ENCODE results near the gene BRD3OS.
A peak's percentile ranks its signal among the peaks of the same experiment; 100 is the strongest.

Gene BRD3OS

DNA sequence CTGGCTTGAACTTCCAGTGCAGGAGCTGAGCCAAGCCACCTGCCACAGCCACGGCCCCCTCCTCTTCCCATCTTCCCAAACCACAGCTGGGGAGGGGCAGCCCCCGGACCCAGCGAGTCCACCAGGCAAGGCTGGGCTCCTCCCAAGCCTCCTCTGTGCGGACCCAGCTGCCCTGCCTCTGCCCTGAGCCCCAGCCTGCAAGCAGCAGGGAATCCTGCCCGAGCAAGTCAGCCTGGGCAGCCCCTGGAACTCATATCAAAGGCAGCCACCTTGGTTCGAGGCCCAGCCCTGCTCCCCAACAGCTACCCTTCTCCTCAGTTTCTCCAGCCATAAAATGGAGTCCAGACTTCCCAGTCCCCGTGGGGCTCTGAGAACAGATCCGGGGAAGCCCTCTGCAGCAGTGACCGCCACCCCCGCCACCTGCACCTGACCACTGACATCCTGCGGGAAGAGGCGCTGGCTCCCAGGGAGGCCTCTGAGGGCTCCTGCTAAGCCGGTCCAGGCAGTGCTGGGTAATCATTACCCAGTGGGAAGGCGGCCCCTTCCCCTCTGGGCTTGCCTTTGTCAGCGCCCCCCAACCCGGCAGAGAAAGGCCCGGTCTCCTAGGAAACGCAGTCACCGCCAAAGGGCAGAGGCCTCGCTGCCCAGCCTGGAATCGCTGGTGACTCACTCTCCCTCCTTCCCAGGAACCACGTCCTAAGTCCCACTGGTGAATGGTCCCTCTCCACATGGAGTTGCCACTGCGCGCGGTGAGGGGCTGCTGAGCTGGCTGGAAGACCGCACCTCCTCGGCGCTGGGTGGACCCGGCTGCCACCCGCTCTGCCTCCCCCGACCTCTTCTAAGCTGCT, 34.7 kb upstream of the BRD3OS start:
- peak overlapping the region; percentile 79 for H3K4me3 ChIP-seq (ENCODE audit: low read depth, low read length)
- TF ChIP-seq, protein P1, sequence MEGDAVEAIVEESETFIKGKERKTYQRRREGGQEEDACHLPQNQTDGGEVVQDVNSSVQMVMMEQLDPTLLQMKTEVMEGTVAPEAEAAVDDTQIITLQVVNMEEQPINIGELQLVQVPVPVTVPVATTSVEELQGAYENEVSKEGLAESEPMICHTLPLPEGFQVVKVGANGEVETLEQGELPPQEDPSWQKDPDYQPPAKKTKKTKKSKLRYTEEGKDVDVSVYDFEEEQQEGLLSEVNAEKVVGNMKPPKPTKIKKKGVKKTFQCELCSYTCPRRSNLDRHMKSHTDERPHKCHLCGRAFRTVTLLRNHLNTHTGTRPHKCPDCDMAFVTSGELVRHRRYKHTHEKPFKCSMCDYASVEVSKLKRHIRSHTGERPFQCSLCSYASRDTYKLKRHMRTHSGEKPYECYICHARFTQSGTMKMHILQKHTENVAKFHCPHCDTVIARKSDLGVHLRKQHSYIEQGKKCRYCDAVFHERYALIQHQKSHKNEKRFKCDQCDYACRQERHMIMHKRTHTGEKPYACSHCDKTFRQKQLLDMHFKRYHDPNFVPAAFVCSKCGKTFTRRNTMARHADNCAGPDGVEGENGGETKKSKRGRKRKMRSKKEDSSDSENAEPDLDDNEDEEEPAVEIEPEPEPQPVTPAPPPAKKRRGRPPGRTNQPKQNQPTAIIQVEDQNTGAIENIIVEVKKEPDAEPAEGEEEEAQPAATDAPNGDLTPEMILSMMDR (IDR thresholded peaks at IDR 0.05; ENCODE audit: low read depth, low read length): no peak

DNA sequence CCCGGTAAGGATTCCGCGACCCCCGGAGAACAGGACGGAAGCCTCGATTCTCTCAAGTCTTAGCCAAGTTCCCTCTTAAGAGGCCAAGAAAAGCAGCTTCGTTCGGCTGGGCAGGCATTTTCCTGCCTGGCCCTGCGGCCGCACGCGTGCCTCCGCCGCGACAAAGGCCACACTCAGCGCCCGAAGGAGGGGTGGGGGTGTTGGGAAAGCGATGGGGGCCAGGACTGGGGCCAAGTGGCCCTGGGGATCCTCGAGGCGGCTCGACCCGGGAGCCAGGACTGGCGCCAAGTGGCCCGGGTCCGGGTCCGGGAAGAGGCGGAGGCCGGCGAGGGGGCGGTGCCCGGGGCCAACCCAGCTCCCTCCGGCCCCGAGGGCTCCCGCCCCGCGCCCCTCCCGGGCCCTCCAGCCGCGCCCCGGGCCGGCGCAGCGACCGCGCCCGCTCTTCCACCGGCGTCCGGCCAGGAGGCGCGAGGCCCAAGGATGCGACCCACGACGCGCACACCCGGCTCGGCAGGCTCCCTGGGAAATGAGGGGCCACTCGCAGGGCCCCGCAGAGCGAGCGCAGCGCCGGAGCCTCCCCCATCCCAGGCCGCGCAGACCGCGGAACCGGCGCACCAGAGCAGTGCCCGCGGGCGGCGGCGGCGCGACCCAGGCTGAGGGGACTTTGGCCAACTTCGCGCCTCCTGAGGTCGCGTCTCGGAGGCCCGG, 33.9 kb upstream of the BRD3OS start:
- TF ChIP-seq, protein P1 (IDR thresholded peaks at IDR 0.05; ENCODE audit: low read depth, low read length): no peak
- H3K4me3 ChIP-seq (ENCODE audit: low read depth, low read length): peak overlapping the region; percentile 79

DNA sequence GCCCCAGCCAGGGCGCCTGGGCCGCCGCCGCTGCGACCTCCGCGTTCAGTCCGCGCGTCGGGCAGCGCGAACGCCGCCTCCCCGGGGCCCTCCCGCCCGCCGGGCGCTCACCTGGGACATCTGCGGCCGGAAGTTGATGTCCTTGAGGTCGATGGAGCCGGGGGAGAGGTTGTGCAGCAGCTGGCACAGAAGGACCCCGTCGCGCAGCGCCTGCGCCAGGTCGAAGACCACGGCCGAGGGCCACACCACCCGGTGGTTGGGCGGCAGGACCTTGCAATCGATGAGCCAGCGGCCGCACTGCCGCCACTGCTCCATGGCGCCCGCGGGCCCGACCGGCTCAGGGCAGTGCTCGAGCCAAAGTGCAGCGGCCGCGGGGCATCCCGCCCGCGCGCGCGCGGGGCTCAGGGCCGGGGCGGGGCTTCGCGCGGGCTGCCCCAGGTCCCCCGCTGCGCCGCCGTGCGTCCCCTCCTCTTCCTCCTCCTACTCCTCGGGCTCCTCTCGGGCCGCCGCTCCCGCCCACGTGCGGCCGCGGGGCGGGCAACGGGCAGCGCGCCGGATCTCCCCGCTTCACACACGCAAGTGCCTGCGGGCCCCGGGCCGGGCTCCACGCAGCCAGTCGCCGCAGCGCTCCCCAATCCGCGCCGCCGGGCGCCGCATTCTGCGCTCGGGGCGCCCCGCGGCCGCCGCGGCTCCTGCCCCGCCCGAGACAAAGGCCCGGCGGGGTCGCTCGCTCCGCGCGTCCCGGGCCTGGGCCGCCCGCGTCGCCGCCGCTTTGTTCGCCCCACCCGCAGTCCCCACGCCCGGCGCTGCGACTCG, 33.1 kb upstream of the BRD3OS start, which contains the start of gene VAV2:
TSS of gene VAV2 (minus strand) at position 361 of the 816 bp plus-strand sequence. CDS start at position 315, 46 bp downstream.
- peak within 1 kb of the TSS; percentile 79 for H3K4me3 ChIP-seq (ENCODE audit: low read depth, low read length)
- TF ChIP-seq, protein P1 (IDR thresholded peaks at IDR 0.05; ENCODE audit: low read depth, low read length): no peak

DNA sequence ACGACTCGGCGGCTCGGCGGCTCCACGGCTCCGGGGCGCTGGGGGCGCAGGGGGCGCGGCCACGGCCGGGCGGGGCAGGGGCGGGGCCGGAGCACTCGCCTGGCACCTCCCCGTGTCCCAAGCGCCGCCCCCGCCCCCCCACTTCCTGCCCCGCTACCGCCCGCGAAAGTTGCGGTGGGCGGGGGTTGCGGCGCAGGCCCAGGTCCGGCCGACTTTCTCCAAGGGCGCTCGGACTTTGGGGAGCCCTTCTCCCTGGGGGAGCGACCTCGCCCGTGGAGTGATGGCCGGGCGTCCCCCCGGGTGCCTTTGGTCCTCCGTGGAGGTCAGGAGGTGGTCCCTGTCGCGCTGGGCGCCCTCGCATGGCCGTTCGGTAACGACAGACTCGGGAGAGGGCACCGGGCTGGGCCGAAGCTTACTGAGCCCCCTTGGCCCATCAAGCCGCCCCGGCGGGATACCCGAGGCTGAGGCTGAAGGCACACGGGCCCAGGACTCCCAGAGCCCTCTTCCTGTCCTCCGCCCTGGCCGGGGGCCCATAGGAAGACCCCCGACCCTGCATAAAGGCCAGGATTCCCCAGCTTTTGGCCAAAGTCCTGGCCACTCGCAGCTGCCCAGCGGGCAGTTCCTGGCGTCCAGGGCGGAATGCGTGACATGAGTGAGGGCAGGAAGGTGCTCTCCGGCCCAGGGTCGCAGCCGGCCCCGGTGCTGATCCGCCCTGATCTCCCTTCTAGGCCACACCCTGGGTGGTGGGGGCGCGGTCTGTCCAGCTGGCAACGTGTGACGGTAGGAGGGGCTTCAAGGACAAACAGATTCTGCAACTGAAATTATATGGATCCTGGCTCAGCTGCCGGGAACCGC, 32.3 kb upstream of the BRD3OS start:
- TF ChIP-seq, protein P1 (IDR thresholded peaks at IDR 0.05; ENCODE audit: low read depth, low read length): no peak
- peak overlapping the region; percentile 79 for H3K4me3 ChIP-seq (ENCODE audit: low read depth, low read length)

DNA sequence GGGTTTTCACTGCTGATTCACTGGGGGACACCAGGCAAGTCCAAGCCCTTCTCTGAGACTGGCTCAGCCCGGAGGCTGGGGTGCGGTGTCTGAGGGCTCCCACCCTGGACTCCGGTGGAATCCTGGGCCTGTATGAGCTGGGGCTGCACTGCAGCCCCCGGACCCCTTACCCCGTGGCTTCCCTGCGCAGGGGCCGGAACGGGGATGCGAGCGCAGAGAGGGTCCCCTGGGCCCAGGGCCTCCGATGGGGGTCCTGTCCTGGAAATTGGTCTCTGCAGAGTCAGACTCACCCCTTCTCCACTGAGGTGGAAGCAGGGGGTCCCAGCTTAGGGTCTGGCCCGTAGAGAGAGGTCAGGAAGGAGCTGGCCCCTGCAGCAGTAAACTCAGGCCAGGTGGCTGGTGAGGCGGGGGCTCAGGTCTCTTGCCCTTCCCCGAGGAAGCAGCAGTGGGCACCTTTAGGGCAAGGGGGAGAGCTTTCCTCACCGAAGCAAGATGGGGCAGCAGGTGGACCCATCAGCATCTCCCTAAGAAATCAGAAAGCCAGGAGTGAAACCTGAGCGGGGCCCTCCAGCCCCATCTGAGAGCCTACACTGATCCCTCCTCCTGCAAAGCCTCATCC, 31.5 kb upstream of the BRD3OS start:
- H3K4me3 ChIP-seq (ENCODE audit: low read depth, low read length): peak overlapping the region; percentile 79
- TF ChIP-seq, protein P1 (IDR thresholded peaks at IDR 0.05; ENCODE audit: low read depth, low read length): no peak

DNA sequence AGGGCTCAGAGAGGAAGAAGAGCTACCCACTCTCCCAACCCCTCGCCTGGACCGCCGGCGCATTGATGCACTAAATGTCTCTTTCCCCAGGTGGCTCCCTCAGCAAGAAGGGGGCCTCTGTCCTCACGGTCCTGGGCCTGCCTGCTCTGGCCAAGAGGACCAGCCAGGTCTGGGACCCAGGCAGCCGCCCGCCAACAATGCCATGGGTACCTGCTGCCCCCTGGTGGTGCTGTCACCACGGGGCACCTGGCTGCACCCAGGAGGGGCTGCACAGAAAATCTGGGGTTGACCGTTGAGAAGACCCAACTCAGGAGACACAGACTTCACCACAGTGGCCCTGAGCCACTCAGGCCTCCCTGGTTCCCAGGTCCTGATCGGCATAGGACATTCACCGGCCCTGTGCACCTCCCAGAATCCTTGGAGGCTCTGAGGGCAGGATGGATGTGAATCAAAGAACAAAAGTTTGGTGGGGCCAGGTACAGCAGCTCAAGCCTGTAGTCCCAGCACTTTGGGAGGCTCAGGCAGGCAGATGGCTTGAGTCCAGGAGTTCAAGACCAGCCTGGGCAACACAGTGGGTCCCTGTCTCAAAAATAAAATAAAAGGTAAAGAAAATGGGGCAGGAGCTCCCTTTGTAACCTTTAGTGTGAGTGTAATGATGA, 30.8 kb upstream of the BRD3OS start:
- TF ChIP-seq, protein P1 (IDR thresholded peaks at IDR 0.05; ENCODE audit: low read depth, low read length): peak; percentile 95
- no peak overlapping the region for H3K4me3 ChIP-seq (ENCODE audit: low read depth, low read length)
